Naive B cell (primary cell): ENCODE results near the gene CTNNA1. TPM values are rescaled to one million over a fixed set of nuclear protein-coding genes. Genes with fewer than 3 reads are reported as not detected.

Source experiments
- ATAC-seq, 2 donors: fragments of 150-1000 bp; cut with Tn5 transposase; 2 replicates each; pipeline ENCODE4 v1.10.0; 2021; ENCODE audit warnings: low read depth in 2 of 2, mild to moderate bottlenecking in 2 of 2, moderate library complexity in 2 of 2
- DNase-seq: peaks from one replicate; pipeline ENCODE4 v3.0.0; 2022
- H3K27ac Mint-ChIP-seq, 6 donors: one replicate each; pipeline ENCODE4 v1.8.0; 2020 to 2022; ENCODE audit warnings: mild to moderate bottlenecking in 6 of 6, mixed read lengths in 6 of 6, moderate library complexity in 5 of 6, inconsistent platforms in 2 of 6
- H3K27me3 Mint-ChIP-seq, 3 donors: one replicate each; pipeline ENCODE4 v1.8.0; 2021 to 2022; ENCODE audit warnings: mixed read lengths in 3 of 3, mild to moderate bottlenecking in 1 of 3
- H3K36me3 Mint-ChIP-seq, 2 donors: one replicate each; pipeline ENCODE4 v1.8.0; 2020 to 2022; ENCODE audit warnings: mixed read lengths in 2 of 2, inconsistent platforms in 1 of 2, mild to moderate bottlenecking in 1 of 2
- H3K4me1 Mint-ChIP-seq, 3 donors: one replicate each; pipeline ENCODE4 v1.8.0; 2020 to 2022; ENCODE audit warnings: mixed read lengths in 3 of 3, inconsistent platforms in 1 of 3, mild to moderate bottlenecking in 1 of 3, moderate library complexity in 1 of 3
- H3K4me3 Mint-ChIP-seq, 8 donors: one replicate each; pipeline ENCODE4 v1.8.0; 2020 to 2022; ENCODE audit warnings: mild to moderate bottlenecking in 8 of 8, mixed read lengths in 8 of 8, moderate library complexity in 8 of 8, inconsistent platforms in 2 of 8
- H3K9me3 Mint-ChIP-seq, 7 donors: one replicate each; pipeline ENCODE4 v1.8.0; 2020 to 2022; ENCODE audit warnings: mixed read lengths in 7 of 7, mild to moderate bottlenecking in 5 of 7, inconsistent platforms in 2 of 7, moderate library complexity in 1 of 7
- polyA plus RNA-seq, 6 donors: library from polyadenylated mRNA; unstranded; fragments of 300-500 nt; fragmentation: Illumina TruSeq; gene quantifications; one replicate each; pipeline ENCODE4 v1.2.3, GENCODE V29; 2021; ENCODE audit warnings: low read depth in 6 of 6

CTNNA1 gene
- polyA plus RNA-seq, 6 donors from 2014 or later, result 18.8 to 25.8 (median 23.7) TPM

- no peaks in the 10 kb centered on the region for H3K9me3 Mint-ChIP-seq
- no peaks in the 10 kb centered on the region for H3K27me3 Mint-ChIP-seq
- ATAC-seq (peak; percentile 95 to 96), DNase-seq (peak; percentile 27)
- H3K4me1 Mint-ChIP-seq, result peaks cover 22 to 30% (median 25%) of the 10 kb centered on the region in 3 donors
- peaks cover 0 to 7% of the 10 kb centered on the region in 2 donors for H3K36me3 Mint-ChIP-seq
- peak overlapping the region; percentile 49 to 89 (median 86) for H3K27ac Mint-ChIP-seq
- peak overlapping the region in 7 of 8 donors; percentile 35 to 84 (median 71) for H3K4me3 Mint-ChIP-seq
Measured at GRCh38 chr5:138953387-138954256, 200.4 kb downstream of the CTNNA1 start.

DNA sequence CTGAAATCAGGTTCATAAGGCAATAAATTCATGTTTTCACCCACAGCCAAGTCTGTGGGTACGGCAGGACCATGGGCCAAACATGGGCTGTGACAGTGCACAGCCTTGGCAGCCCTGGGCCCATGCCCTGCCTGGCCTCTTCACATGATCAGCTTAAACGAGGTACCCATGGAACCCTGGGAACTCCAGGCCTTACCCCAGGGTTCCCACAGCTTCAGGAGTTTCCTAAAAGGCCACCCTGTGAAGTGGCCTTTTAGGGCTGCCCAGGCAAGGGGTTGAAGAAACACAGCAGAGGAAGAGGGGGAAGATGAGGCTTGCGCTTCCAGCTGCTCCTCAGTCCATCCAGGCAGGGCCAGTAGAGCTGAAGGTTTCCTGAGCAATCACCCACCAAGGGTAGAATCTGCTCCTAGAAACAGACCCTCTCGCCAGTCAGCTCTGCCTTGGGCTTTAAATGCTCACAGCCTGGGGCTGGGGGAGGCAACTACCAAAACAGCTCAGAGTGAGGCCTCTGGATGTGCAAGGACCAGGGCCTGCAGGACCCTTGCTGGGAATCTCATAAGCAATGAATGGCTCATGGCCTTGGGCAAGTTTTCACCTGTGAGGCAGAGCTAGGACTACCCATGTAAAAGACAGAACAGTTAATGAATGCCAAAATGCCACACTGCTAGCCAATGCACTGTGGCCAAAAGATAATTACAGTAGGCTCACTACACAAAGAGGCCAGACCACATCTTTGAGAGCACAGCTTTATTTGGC, 201.2 kb downstream of the CTNNA1 start:
- Mint-ChIP-seq H3K4me3 (peak overlapping the region in 1 of 8 donors; percentile 16), H3K9me3 (no peaks in the 10 kb centered on the region)

GRCh38 chr5:138955013-138955660, 201.9 kb downstream of the CTNNA1 start:
- Mint-ChIP-seq H3K9me3 (no peaks in the 10 kb centered on the region), H3K27ac (no peak overlapping the region), H3K4me3 (peak overlapping the region in 1 of 8 donors; percentile 16), H3K36me3 (peaks cover 0 to 7% of the 10 kb centered on the region in 2 donors), H3K27me3 (no peaks in the 10 kb centered on the region), H3K4me1 (peaks cover 18 to 30% (median 25%) of the 10 kb centered on the region in 3 donors)
- DNase-seq, result no peak
- ATAC-seq, result no peak

More for the DNA sequence above, 201.2 kb downstream of the CTNNA1 start:
- no peak for DNase-seq
- H3K4me1 Mint-ChIP-seq, result peaks cover 22 to 30% (median 25%) of the 10 kb centered on the region in 3 donors
- H3K27me3 Mint-ChIP-seq, result no peaks in the 10 kb centered on the region
- no peak for ATAC-seq
- peak overlapping the region in 3 of 6 donors; percentile 49 to 70 (median 66) for H3K27ac Mint-ChIP-seq
- peaks cover 0 to 7% of the 10 kb centered on the region in 2 donors for H3K36me3 Mint-ChIP-seq

DNA sequence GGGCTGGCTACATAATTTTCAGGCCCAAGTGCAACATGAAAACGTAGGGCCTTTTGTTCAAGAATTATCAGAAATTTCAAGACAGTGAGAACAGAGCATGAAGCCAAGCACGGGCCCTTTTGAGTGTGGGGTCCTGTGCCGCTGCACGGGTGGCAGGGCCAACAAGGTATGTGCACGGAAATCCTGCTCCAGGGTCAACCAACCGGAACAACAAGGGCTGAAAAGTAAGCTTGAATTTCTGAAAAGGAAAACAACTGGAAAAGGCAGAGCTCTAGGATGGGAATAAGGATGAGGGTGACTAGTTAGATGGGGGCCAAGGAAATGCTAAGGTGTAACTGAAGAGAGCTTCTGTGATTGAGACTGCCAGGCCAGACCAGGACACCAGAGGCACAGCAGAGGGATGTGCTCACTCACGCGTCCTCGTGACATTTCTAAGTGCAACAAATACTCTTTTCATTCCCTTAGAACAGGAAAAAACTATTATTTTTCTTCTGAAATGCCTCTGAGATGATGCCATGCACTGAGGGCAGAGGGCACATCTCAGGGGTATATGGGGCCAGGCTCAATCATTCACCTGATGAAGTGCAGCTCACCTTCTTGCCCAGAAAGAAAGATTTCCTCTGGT, 202.6 kb downstream of the CTNNA1 start:
- Mint-ChIP-seq H3K9me3 (no peaks in the 10 kb centered on the region), H3K4me3 (no peak overlapping the region), H3K4me1 (peaks cover 17 to 28% (median 25%) of the 10 kb centered on the region in 3 donors), H3K36me3 (peaks cover 0 to 4% of the 10 kb centered on the region in 2 donors), H3K27ac (peak overlapping the region in 2 of 6 donors; percentile 69 to 76), H3K27me3 (no peaks in the 10 kb centered on the region)
- ATAC-seq (no peak), DNase-seq (no peak)

DNA sequence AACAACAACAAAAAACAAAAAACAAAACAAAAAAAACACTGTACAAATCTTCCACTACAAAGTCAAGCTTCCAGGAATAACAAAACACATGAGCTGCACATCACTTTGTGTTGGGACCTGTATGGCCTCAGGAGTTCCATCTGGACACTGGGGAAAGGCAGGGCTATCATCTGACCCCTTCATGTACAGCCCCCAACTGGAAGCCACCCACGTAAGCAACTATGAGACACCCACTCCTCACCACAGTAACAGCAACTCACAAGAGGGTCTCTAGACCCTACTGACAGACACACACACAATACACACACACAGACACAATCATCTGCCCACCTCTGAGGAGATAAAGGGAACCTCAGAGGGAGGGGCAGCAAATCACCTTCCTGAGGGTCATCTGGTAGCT, 203.6 kb downstream of the CTNNA1 start:
- Mint-ChIP-seq H3K27me3 (no peaks in the 10 kb centered on the region), H3K4me1 (peaks cover 17 to 25% (median 25%) of the 10 kb centered on the region in 3 donors), H3K4me3 (no peak overlapping the region), H3K9me3 (no peaks in the 10 kb centered on the region), H3K27ac (peak overlapping the region in 1 of 6 donors; percentile 75), H3K36me3 (no peaks in the 10 kb centered on the region)
- DNase-seq, result no peak
- no peak for ATAC-seq

DNA sequence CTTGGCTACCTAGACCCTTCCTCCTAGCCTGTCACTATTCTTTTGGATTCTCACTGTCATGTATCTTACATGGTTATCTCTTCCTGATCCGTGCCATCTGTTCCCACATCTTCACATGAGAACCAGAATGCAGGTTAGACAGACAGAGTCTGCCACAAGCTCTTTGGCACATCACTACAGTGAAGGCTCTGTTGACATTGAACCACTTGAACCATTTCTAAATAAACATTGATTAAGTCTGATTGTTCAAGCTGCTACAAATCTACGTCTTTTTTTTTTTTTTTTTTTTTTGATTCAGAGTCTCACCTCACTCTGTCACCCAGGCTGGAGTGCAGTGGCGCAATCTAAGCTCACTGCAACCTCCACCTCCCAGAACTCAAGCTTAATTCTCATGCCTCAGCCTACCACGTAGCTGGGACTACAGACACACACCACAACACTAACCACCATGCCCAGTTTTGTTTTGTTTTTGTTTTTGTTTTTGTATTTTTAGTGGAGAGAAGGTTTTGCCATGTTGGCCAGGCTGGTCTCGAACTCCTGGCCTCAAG, 207.0 kb downstream of the CTNNA1 start:
- H3K27ac Mint-ChIP-seq, result peak overlapping the region in 1 of 6 donors; percentile 62

GRCh38 chr5:138961221-138961620, 208.0 kb downstream of the CTNNA1 start:
- Mint-ChIP-seq H3K27ac (no peak overlapping the region), H3K4me3 (no peak overlapping the region), H3K9me3 (no peaks in the 10 kb centered on the region), H3K36me3 (no peaks in the 10 kb centered on the region), H3K27me3 (no peaks in the 10 kb centered on the region), H3K4me1 (no peaks in the 10 kb centered on the region)
- no peak for DNase-seq
- no peak for ATAC-seq

More for the DNA sequence above, 207.0 kb downstream of the CTNNA1 start:
- Mint-ChIP-seq H3K27me3 (no peaks in the 10 kb centered on the region), H3K4me3 (no peak overlapping the region), H3K4me1 (no peaks in the 10 kb centered on the region), H3K36me3 (no peaks in the 10 kb centered on the region), H3K9me3 (no peaks in the 10 kb centered on the region)
- no peak for DNase-seq
- ATAC-seq, result no peak

- ATAC-seq, result no peak
- H3K4me1 Mint-ChIP-seq, result no peaks in the 10 kb centered on the region
- H3K9me3 Mint-ChIP-seq, result no peaks in the 10 kb centered on the region
- H3K27me3 Mint-ChIP-seq, result no peaks in the 10 kb centered on the region
- H3K27ac Mint-ChIP-seq, result peak overlapping the region in 3 of 6 donors; percentile 29 to 56 (median 40)
- peak overlapping the region in 1 of 8 donors; percentile 84 for H3K4me3 Mint-ChIP-seq
- no peaks in the 10 kb centered on the region for H3K36me3 Mint-ChIP-seq
- DNase-seq, result no peak
Measured at GRCh38 chr5:138961729-138962128, 208.5 kb downstream of the CTNNA1 start.

GRCh38 chr5:138962614-138963370, 209.6 kb downstream of the CTNNA1 start:
- H3K27ac Mint-ChIP-seq, result no peak overlapping the region
- H3K27me3 Mint-ChIP-seq, result no peaks in the 10 kb centered on the region
- H3K4me1 Mint-ChIP-seq, result no peaks in the 10 kb centered on the region
- ATAC-seq (no peak), DNase-seq (no peak)
- no peak overlapping the region for H3K4me3 Mint-ChIP-seq
- H3K36me3 Mint-ChIP-seq, result no peaks in the 10 kb centered on the region
- no peaks in the 10 kb centered on the region for H3K9me3 Mint-ChIP-seq

DNA sequence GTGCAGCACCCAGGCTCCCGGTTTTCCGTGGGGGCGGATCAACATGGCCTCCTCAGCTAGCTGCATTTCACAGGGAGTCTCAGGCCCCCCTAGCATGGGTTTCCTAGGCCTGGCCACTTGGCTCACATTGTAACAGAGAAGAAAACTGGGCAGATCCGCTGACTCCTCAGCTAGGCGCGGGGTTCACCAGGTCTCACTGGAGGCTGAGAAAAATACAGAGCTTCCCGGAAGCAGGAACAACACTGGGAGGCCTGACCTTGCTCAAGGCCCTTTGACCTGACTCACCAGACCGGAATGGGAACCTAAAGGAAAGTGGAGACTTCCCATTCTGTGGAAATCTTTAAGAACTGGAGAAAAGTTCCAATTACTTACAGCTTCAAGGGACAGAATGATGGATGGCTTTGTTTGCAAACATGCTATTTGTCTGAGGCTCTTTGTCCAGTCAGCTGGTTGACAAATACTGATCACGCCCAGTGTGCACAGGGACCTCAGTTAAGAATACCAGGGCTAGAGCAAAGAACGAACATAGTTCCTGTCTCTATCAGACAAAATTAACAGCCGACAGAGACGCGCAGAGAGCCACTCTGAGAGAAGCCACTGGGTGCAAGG, 210.6 kb downstream of the CTNNA1 start:
- no peaks in the 10 kb centered on the region for H3K9me3 Mint-ChIP-seq

DNA sequence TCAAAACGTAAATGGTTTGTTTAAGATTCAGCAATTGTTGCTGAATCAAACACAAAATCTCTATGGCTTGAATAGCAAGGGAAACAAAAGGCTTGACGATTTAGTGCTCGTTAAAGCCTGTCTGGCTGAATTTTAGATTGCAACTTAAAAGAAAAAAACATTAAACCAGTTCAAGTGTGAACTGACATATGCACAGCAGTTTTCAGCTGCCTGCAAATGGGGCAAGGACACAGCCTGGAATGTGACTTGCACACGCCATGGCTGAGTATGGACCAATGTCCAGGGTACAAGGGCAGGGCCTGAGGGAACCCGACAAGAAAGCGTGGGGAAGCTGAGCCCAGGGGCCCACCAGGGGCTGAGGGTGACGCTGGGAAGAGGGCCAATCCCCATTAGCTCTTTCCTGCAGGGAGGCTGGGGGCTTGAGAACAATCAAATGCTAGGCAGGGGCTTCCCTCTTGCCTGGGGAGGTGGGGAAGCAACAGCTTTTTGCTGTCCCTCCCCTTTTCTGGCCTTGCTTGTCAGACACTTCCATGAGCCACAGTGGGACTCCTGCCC, 211.5 kb downstream of the CTNNA1 start:
- no peaks in the 10 kb centered on the region for H3K9me3 Mint-ChIP-seq
- H3K27ac Mint-ChIP-seq, result peak overlapping the region in 2 of 6 donors; percentile 32 to 72
- no peaks in the 10 kb centered on the region for H3K27me3 Mint-ChIP-seq
- no peaks in the 10 kb centered on the region for H3K4me1 Mint-ChIP-seq
- ATAC-seq (no peak), DNase-seq (no peak)
- no peaks in the 10 kb centered on the region for H3K36me3 Mint-ChIP-seq
- H3K4me3 Mint-ChIP-seq, result no peak overlapping the region

More for the DNA sequence above, 210.6 kb downstream of the CTNNA1 start:
- Mint-ChIP-seq H3K27ac (no peak overlapping the region), H3K4me1 (no peaks in the 10 kb centered on the region), H3K27me3 (no peaks in the 10 kb centered on the region), H3K36me3 (no peaks in the 10 kb centered on the region), H3K4me3 (no peak overlapping the region)
- ATAC-seq (no peak), DNase-seq (no peak)

DNA sequence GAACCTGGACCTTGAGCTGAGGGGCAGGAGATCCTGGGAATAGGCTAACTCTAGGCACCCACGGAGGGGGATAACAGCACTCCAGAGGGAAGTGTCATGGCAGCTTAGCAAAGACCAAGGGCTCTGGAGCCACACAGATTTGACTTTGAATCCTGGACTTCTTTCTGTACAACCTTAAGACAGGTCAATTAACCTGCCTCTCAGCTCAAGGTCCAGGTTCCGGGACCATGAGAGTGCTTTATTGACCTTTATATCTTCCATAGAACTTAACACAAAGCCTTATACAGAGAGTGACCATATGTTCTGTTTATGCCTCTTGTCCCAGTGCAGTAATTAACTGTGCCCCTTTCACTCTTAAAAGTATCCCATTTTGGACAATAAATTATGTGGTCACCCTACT, 212.4 kb downstream of the CTNNA1 start:
- Mint-ChIP-seq H3K27ac (no peak overlapping the region), H3K9me3 (no peaks in the 10 kb centered on the region), H3K4me3 (no peak overlapping the region), H3K4me1 (no peaks in the 10 kb centered on the region), H3K27me3 (no peaks in the 10 kb centered on the region), H3K36me3 (no peaks in the 10 kb centered on the region)
- ATAC-seq (no peak), DNase-seq (no peak)
